ENCODE results near the gene NOXRED1. TPM values are rescaled to one million over a fixed set of nuclear protein-coding genes. Genes with fewer than 3 reads are reported as not detected.

Gene NOXRED1
- total and polyA plus RNA-seq, 2 donors from 2014 or later: 0.28 to 0.57 TPM

DNA sequence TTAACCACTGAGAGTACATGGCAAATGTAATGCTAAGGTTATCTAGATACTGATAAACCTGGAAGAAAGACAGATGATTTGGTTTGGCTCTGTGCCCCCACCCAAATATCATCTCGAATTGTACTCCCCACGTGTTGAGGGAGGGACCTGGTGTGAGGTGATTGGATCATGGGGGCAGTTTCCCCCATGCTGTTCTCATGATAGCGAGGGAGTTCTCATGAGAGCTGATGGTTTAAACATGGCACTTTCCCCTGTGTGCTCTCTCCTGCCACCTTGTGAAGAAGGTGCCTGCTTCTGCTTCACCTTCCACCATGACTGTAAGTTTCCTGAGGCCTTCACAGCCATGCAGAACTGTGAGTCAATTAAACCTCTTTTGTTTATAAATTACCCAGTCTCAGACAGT is 14.2 kb downstream of the NOXRED1 start:
- intact Hi-C loops (cut with DNase I): no loop called here
- FAIRE-seq (no peak), DNase-seq (no peak)
- Histone ChIP-seq H3K9me3 (ENCODE audit: control insufficient read depth in 2 of 3, insufficient read depth in 1 of 3, low read length in 3 of 3) (no peaks in the 10 kb centered on the region), H3K9ac (ENCODE audit: low read length in 3 of 3) (no peak overlapping the region), H3K27me3 (ENCODE audit: control insufficient read depth, insufficient read depth, low read length) (no peaks in the 10 kb centered on the region), H3K4me3 (ENCODE audit: low read length in 3 of 3) (no peak overlapping the region), H3K27ac (ENCODE audit: low read depth in 2 of 2, low read length in 2 of 2) (no peak overlapping the region), H3K36me3 (ENCODE audit: control insufficient read depth in 2 of 3, insufficient read depth in 3 of 3, low read length in 3 of 3) (peaks cover 0 to 2% (median 0%) of the 10 kb centered on the region in 3 donors), H3K4me1 (ENCODE audit: control insufficient read depth in 2 of 3, insufficient read depth in 2 of 3, low read depth in 1 of 3, low read length in 3 of 3) (no peaks in the 10 kb centered on the region)
- TF ChIP-seq, protein P1, sequence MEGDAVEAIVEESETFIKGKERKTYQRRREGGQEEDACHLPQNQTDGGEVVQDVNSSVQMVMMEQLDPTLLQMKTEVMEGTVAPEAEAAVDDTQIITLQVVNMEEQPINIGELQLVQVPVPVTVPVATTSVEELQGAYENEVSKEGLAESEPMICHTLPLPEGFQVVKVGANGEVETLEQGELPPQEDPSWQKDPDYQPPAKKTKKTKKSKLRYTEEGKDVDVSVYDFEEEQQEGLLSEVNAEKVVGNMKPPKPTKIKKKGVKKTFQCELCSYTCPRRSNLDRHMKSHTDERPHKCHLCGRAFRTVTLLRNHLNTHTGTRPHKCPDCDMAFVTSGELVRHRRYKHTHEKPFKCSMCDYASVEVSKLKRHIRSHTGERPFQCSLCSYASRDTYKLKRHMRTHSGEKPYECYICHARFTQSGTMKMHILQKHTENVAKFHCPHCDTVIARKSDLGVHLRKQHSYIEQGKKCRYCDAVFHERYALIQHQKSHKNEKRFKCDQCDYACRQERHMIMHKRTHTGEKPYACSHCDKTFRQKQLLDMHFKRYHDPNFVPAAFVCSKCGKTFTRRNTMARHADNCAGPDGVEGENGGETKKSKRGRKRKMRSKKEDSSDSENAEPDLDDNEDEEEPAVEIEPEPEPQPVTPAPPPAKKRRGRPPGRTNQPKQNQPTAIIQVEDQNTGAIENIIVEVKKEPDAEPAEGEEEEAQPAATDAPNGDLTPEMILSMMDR (IDR thresholded peaks at IDR 0.05; ENCODE audit: borderline replicate concordance, extremely low read depth, insufficient read depth): no peak

DNA sequence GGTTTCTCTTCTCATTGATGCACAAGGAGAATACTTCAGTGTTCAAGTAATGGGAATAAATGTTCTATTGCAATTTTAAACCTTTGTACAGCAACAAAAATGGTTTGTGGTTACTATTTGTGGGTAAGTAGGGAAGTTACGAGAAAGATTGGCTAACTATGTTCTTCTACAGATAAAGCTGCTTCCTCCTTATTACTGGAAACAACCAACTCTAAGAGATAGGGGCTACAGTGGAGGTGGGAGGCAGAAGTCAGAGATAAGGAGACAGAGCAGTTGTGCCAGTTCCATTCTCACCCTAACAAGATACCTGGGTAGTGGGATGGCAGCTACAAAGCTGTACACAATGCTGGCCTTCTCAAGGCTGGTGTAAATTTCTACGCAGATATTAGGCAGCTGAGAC is 16.2 kb downstream of the NOXRED1 start:
- FAIRE-seq (no peak), DNase-seq (no peak)
- Histone ChIP-seq H3K36me3 (ENCODE audit: control insufficient read depth in 2 of 3, insufficient read depth in 3 of 3, low read length in 3 of 3) (peaks cover 0 to 2% (median 0%) of the 10 kb centered on the region in 3 donors), H3K9ac (ENCODE audit: low read length in 3 of 3) (no peak overlapping the region), H3K27ac (ENCODE audit: low read depth in 2 of 2, low read length in 2 of 2) (no peak overlapping the region), H3K9me3 (ENCODE audit: control insufficient read depth in 2 of 3, insufficient read depth in 1 of 3, low read length in 3 of 3) (no peaks in the 10 kb centered on the region), H3K4me3 (ENCODE audit: low read length in 3 of 3) (no peak overlapping the region), H3K4me1 (ENCODE audit: control insufficient read depth in 2 of 3, insufficient read depth in 2 of 3, low read depth in 1 of 3, low read length in 3 of 3) (no peaks in the 10 kb centered on the region), H3K27me3 (ENCODE audit: control insufficient read depth, insufficient read depth, low read length) (no peaks in the 10 kb centered on the region)
- intact Hi-C loops (cut with DNase I): no loop called here
- TF ChIP-seq, protein P1 (IDR thresholded peaks at IDR 0.05; ENCODE audit: borderline replicate concordance, extremely low read depth, insufficient read depth): no peak

DNA sequence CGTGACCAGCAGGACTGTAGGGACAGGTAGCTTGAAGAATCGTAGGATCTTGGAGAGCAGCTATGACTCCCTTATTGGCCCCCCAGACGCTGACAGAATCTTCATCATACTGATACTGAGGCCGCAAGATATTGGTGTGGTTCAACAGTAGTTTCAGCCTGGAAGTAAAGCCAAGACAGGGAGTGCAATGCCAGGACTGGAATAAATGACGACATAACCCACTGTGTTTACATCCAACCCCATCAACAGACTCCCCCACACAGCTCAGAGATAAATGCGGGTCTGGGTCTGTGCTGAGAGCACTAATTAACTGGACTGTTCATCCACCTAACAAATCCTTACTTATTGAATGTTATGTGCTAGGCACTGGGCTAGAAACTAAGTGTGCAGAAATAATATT is 16.6 kb downstream of the NOXRED1 start:
- no peaks in the 10 kb centered on the region for H3K4me1 ChIP-seq (ENCODE audit: control insufficient read depth in 2 of 3, insufficient read depth in 2 of 3, low read depth in 1 of 3, low read length in 3 of 3)
- intact Hi-C loops (cut with DNase I): no loop called here
- H3K9ac ChIP-seq (ENCODE audit: low read length in 3 of 3): no peak overlapping the region
- H3K4me3 ChIP-seq (ENCODE audit: low read length in 3 of 3): no peak overlapping the region
- H3K27ac ChIP-seq (ENCODE audit: low read depth in 2 of 2, low read length in 2 of 2): no peak overlapping the region
- no peaks in the 10 kb centered on the region for H3K27me3 ChIP-seq (ENCODE audit: control insufficient read depth, insufficient read depth, low read length)
- TF ChIP-seq, protein P1 (IDR thresholded peaks at IDR 0.05; ENCODE audit: borderline replicate concordance, extremely low read depth, insufficient read depth): no peak
- H3K9me3 ChIP-seq (ENCODE audit: control insufficient read depth in 2 of 3, insufficient read depth in 1 of 3, low read length in 3 of 3): no peaks in the 10 kb centered on the region
- peaks cover 0 to 2% (median 0%) of the 10 kb centered on the region in 3 donors for H3K36me3 ChIP-seq (ENCODE audit: control insufficient read depth in 2 of 3, insufficient read depth in 3 of 3, low read length in 3 of 3)
- peak in 1 of 5 donors; percentile 10 for DNase-seq
- FAIRE-seq: no peak

DNA sequence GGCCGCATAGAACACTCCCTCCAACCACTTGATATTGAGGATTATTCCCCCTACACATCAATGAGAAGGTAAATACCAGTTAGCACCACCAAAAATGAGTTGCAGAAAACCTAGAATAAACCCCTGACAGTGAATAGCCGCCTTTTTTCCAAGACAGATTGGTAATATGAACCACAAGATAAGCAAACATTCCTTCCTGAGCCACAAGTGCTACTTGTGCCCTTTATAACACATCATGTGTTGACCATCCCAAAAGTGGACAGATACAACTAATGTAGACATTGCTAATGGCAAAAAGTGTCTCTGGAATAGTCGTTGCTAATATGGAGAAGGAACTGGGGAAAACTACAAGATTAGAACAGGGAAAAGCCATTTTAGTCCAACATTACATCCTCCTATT is 17.2 kb downstream of the NOXRED1 start:
- H3K27me3 ChIP-seq (ENCODE audit: control insufficient read depth, insufficient read depth, low read length): no peaks in the 10 kb centered on the region
- intact Hi-C loops (cut with DNase I): no loop called here
- no peak overlapping the region for H3K4me3 ChIP-seq (ENCODE audit: low read length in 3 of 3)
- no peak overlapping the region for H3K9ac ChIP-seq (ENCODE audit: low read length in 3 of 3)
- no peaks in the 10 kb centered on the region for H3K4me1 ChIP-seq (ENCODE audit: control insufficient read depth in 2 of 3, insufficient read depth in 2 of 3, low read depth in 1 of 3, low read length in 3 of 3)
- H3K36me3 ChIP-seq (ENCODE audit: control insufficient read depth in 2 of 3, insufficient read depth in 3 of 3, low read length in 3 of 3): peaks cover 0 to 2% (median 0%) of the 10 kb centered on the region in 3 donors
- DNase-seq: no peak
- TF ChIP-seq, protein P1 (IDR thresholded peaks at IDR 0.05; ENCODE audit: borderline replicate concordance, extremely low read depth, insufficient read depth): no peak
- H3K9me3 ChIP-seq (ENCODE audit: control insufficient read depth in 2 of 3, insufficient read depth in 1 of 3, low read length in 3 of 3): no peaks in the 10 kb centered on the region
- no peak for FAIRE-seq
- no peak overlapping the region for H3K27ac ChIP-seq (ENCODE audit: low read depth in 2 of 2, low read length in 2 of 2)

Measured in kidney (tissue), 14 donors.